K562 (cell line): Measurements from ENCODE around the gene EPOP. TPM values are rescaled to one million over a fixed set of nuclear protein-coding genes. Genes with fewer than 3 reads are reported as not detected.

Experiments
- ARID1B ChIP-seq: fragments of 450-650 bp; IDR thresholded peaks from 2 replicates; pipeline ENCODE4 v1.6.1; 2016; ENCODE audit warnings: antibody characterized with exemption, mild to moderate bottlenecking, inconsistent platforms
- ETS1 ChIP-seq: conservative IDR thresholded peaks from 2 replicates; pipeline ENCODE4 v1.6.1; 2011; ENCODE audit warnings: low read depth, mild to moderate bottlenecking, low read length; ENCODE audit not compliant: control insufficient read depth
- TAF1 ChIP-seq: IDR thresholded peaks from 2 replicates; pipeline ENCODE4 v1.6.1; 2011; ENCODE audit warnings: mild to moderate bottlenecking, low read length, moderate library complexity; ENCODE audit not compliant: insufficient read depth, control insufficient read depth, severe bottlenecking; ENCODE audit errors: extremely low read depth
- TBP ChIP-seq: optimal IDR thresholded peaks from 2 replicates; pipeline ENCODE3; 2011; ENCODE audit warnings: low read depth, low read length, improper control_type of control experiment
- ZC3H11A ChIP-seq: IDR thresholded peaks from 2 replicates; pipeline ENCODE4 v1.6.1; 2012; ENCODE audit warnings: low read depth, low read length, improper control_type of control experiment
- ZFP30 ChIP-seq: fragments of 250-450 bp; sonication (Bioruptor Pico); IDR thresholded peaks from 2 replicates; pipeline ENCODE4 v1.8.0; 2022; ENCODE audit warnings: moderate library complexity, mild to moderate bottlenecking, inconsistent platforms, borderline replicate concordance
- ZFP36 ChIP-seq: fragments of 150-350 bp; IDR thresholded peaks from 2 replicates; pipeline ENCODE4 v1.6.1; 2018; ENCODE audit warnings: low read length, low read depth; ENCODE audit not compliant: partially characterized antibody
- ZNF551 ChIP-seq: fragments of 250-450 bp; sonication (Bioruptor Pico); IDR thresholded peaks from 2 replicates; pipeline ENCODE4 v1.5.0; 2021; ENCODE audit warnings: mild to moderate bottlenecking, moderate library complexity
- polyA plus RNA-seq, 8 experiments: library from polyadenylated mRNA; depleted of rRNA in 4 of 8; stranded (reverse) in 5 of 8; unstranded in 3 of 8; fragments of >200 nt; fragmentation: Nextera tagmentation in 2 of 8; fragmentation: Illumina TruSeq in 1 of 8; extraction: Ambion mirVana in 2 of 8; extraction: Trizol in 1 of 8; gene quantifications; 2 replicates each; pipeline versions ENCODE4 v1.2.1 to v1.2.3, GENCODE V29; 2011 to 2014; ENCODE audit warnings: inconsistent platforms in 1 of 8, missing spikeins in 1 of 8
- total RNA-seq, 7 experiments: library from RNA; depleted of rRNA in 6 of 7; stranded (reverse); fragments of >200 nt in 6 of 7; fragmentation: Illumina TruSeq in 2 of 7; extraction: Trizol in 2 of 7; gene quantifications; 2 replicates each; pipeline versions ENCODE4 v1.2.1 to v1.2.3, GENCODE V29; 2011 to 2021; ENCODE audit warnings: low replicate concordance in 1 of 7
- TF ChIP-seq, protein P1 (sequence below): fragments of 250-450 bp; sonication (Bioruptor Pico); IDR thresholded peaks from 2 replicates; pipeline ENCODE4 v1.5.0; 2022; ENCODE audit warnings: mild to moderate bottlenecking
- TF ChIP-seq, protein P2 (sequence below): fragments of 450-650 bp; IDR thresholded peaks from 2 replicates; pipeline ENCODE4 v1.6.1; 2016; ENCODE audit warnings: mild to moderate bottlenecking, moderate library complexity

The EPOP gene
- total and polyA plus RNA-seq, 9 of the 15 experiments (the other 6 are each of a cell fraction or from before 2014, with no cell fraction given), result 0.41 to 10.6 (median 4.6) TPM

DNA sequence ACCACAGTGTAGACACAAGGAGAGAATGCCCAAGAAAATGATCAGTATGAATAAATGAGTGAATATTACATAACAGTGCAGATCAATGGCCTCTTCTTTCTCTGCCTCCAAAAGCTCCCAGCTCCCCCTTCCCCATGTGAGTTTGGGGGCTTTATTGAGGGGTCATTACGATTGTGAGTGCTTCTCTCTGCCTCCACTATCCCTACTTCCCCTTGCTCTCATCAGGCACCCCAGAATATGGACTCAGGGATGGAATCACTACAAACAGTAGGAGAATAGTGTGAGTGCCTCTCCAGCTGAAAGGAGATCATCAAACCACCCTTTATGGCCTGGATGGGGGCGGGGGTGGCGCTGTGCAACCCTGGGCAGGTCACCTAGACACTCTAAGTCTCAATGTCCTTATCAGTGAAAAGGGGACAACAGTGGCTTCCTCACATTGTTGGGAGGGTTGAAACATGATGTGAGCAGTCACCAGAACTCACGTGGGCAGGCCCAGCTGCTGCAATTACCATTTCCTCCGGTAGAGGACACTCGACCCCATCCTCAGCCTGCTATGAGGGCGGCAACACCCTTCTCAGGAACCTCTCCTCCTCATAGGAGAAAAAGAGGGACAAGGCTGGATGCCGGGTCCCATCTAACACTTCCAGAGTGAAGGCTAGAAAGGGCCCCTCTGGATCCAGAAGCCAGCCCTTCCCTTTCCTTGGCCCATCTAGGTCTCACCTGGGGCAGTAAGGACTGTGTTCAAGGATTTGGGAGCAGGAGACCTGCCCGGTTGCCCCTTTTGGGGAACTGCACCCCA is 2.1 kb upstream of the EPOP start (continued):
- TF ChIP-seq, protein P1, sequence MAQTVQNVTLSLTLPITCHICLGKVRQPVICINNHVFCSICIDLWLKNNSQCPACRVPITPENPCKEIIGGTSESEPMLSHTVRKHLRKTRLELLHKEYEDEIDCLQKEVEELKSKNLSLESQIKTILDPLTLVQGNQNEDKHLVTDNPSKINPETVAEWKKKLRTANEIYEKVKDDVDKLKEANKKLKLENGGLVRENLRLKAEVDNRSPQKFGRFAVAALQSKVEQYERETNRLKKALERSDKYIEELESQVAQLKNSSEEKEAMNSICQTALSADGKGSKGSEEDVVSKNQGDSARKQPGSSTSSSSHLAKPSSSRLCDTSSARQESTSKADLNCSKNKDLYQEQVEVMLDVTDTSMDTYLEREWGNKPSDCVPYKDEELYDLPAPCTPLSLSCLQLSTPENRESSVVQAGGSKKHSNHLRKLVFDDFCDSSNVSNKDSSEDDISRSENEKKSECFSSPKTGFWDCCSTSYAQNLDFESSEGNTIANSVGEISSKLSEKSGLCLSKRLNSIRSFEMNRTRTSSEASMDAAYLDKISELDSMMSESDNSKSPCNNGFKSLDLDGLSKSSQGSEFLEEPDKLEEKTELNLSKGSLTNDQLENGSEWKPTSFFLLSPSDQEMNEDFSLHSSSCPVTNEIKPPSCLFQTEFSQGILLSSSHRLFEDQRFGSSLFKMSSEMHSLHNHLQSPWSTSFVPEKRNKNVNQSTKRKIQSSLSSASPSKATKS (CRISPR knock-in tag), result no peak
- TF ChIP-seq ZFP30 (CRISPR knock-in tag) (no peak), TBP (peak; percentile 36), ZFP36 (peak; percentile 78), ZC3H11A (no peak), ARID1B (peak; percentile 16; the same call in 1 of the 2 replicates), TAF1 (no peak), ETS1 (no peak), ZNF551 (no peak)
- TF ChIP-seq, protein P2, sequence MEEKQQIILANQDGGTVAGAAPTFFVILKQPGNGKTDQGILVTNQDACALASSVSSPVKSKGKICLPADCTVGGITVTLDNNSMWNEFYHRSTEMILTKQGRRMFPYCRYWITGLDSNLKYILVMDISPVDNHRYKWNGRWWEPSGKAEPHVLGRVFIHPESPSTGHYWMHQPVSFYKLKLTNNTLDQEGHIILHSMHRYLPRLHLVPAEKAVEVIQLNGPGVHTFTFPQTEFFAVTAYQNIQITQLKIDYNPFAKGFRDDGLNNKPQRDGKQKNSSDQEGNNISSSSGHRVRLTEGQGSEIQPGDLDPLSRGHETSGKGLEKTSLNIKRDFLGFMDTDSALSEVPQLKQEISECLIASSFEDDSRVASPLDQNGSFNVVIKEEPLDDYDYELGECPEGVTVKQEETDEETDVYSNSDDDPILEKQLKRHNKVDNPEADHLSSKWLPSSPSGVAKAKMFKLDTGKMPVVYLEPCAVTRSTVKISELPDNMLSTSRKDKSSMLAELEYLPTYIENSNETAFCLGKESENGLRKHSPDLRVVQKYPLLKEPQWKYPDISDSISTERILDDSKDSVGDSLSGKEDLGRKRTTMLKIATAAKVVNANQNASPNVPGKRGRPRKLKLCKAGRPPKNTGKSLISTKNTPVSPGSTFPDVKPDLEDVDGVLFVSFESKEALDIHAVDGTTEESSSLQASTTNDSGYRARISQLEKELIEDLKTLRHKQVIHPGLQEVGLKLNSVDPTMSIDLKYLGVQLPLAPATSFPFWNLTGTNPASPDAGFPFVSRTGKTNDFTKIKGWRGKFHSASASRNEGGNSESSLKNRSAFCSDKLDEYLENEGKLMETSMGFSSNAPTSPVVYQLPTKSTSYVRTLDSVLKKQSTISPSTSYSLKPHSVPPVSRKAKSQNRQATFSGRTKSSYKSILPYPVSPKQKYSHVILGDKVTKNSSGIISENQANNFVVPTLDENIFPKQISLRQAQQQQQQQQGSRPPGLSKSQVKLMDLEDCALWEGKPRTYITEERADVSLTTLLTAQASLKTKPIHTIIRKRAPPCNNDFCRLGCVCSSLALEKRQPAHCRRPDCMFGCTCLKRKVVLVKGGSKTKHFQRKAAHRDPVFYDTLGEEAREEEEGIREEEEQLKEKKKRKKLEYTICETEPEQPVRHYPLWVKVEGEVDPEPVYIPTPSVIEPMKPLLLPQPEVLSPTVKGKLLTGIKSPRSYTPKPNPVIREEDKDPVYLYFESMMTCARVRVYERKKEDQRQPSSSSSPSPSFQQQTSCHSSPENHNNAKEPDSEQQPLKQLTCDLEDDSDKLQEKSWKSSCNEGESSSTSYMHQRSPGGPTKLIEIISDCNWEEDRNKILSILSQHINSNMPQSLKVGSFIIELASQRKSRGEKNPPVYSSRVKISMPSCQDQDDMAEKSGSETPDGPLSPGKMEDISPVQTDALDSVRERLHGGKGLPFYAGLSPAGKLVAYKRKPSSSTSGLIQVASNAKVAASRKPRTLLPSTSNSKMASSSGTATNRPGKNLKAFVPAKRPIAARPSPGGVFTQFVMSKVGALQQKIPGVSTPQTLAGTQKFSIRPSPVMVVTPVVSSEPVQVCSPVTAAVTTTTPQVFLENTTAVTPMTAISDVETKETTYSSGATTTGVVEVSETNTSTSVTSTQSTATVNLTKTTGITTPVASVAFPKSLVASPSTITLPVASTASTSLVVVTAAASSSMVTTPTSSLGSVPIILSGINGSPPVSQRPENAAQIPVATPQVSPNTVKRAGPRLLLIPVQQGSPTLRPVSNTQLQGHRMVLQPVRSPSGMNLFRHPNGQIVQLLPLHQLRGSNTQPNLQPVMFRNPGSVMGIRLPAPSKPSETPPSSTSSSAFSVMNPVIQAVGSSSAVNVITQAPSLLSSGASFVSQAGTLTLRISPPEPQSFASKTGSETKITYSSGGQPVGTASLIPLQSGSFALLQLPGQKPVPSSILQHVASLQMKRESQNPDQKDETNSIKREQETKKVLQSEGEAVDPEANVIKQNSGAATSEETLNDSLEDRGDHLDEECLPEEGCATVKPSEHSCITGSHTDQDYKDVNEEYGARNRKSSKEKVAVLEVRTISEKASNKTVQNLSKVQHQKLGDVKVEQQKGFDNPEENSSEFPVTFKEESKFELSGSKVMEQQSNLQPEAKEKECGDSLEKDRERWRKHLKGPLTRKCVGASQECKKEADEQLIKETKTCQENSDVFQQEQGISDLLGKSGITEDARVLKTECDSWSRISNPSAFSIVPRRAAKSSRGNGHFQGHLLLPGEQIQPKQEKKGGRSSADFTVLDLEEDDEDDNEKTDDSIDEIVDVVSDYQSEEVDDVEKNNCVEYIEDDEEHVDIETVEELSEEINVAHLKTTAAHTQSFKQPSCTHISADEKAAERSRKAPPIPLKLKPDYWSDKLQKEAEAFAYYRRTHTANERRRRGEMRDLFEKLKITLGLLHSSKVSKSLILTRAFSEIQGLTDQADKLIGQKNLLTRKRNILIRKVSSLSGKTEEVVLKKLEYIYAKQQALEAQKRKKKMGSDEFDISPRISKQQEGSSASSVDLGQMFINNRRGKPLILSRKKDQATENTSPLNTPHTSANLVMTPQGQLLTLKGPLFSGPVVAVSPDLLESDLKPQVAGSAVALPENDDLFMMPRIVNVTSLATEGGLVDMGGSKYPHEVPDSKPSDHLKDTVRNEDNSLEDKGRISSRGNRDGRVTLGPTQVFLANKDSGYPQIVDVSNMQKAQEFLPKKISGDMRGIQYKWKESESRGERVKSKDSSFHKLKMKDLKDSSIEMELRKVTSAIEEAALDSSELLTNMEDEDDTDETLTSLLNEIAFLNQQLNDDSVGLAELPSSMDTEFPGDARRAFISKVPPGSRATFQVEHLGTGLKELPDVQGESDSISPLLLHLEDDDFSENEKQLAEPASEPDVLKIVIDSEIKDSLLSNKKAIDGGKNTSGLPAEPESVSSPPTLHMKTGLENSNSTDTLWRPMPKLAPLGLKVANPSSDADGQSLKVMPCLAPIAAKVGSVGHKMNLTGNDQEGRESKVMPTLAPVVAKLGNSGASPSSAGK, result peak; percentile 22; the same call in 1 of the 2 replicates
